Transverse colon (tissue), 4 donors: ENCODE measurements around the gene OGFR. TPM values are rescaled to one million over a fixed set of nuclear protein-coding genes. Genes with fewer than 3 reads are reported as not detected.

Source experiments
- DNase-seq: peaks from one replicate; pipeline ENCODE4 v3.0.0-alpha.2; 2019
- H3K27ac ChIP-seq, 4 donors: fragments of 200-600 bp; sonication (generic); 2 replicates each; pipeline ENCODE4 v1.5.1; 2016 to 2018; ENCODE audit warnings: inconsistent platforms in 4 of 4
- H3K27me3 ChIP-seq: fragments of 200-600 bp; sonication (generic); 2 replicates; pipeline ENCODE4 v1.5.1; 2017; ENCODE audit warnings: inconsistent platforms
- H3K36me3 ChIP-seq, 4 donors: fragments of 200-600 bp; sonication (generic); 2 replicates each; pipeline ENCODE4 v1.5.1; 2017 to 2019; ENCODE audit warnings: inconsistent platforms in 4 of 4
- H3K4me1 ChIP-seq, 4 donors: fragments of 200-600 bp; sonication (generic); 2 replicates each; pipeline ENCODE4 v1.5.1; 2017 to 2020; ENCODE audit warnings: inconsistent platforms in 4 of 4
- H3K4me3 ChIP-seq, 4 donors: fragments of 200-600 bp; sonication (generic); 1 replicate in 1 of 4; 2 replicates in 3 of 4; pipeline versions ENCODE4 v1.5.1 to v1.6.1; 2017 to 2019; ENCODE audit warnings: inconsistent platforms in 4 of 4
- H3K9me3 ChIP-seq, 2 donors: fragments of 200-600 bp; sonication (generic); 2 replicates each; pipeline ENCODE4 v1.5.1; 2017 to 2019; ENCODE audit warnings: inconsistent platforms in 2 of 2
- CTCF ChIP-seq, 5 experiments: fragments of 200-600 bp in 3 of 5; fragments of 450-650 bp in 2 of 5; sonication (generic) in 3 of 5; IDR thresholded peaks; 1 replicate in 2 of 5; 2 replicates in 3 of 5; pipeline ENCODE4 v1.5.1; 2016 to 2017; ENCODE audit warnings: antibody characterized with exemption in 5 of 5, inconsistent platforms in 3 of 5, mild to moderate bottlenecking in 2 of 5, moderate library complexity in 1 of 5
- EP300 ChIP-seq: sonication (generic); formaldehyde crosslinking; IDR thresholded peaks from one replicate; pipeline ENCODE4 v1.6.1; 2017; ENCODE audit warnings: antibody characterized with exemption, low read depth
- POLR2A ChIP-seq: fragments of 450-650 bp; IDR thresholded peaks from one replicate; pipeline ENCODE4 v1.6.1; 2016; ENCODE audit warnings: antibody characterized with exemption, mild to moderate bottlenecking, moderate library complexity
- POLR2AphosphoS5 ChIP-seq, 3 donors: sonication (generic); formaldehyde crosslinking; IDR thresholded peaks; one replicate each; pipeline ENCODE4 v1.6.1; 2016; ENCODE audit warnings: antibody characterized with exemption in 3 of 3
- WGBS, 2 donors: methylation state at CpG; one replicate each; pipeline ENCODE4 v1.1.5; 2018; ENCODE audit warnings: low coverage in 1 of 2; 5-methylcytosine and 5-hydroxymethylcytosine counted together
- in situ Hi-C, 4 donors: fragments of 200-750 bp; cut with MboI; loops; one replicate each; pipeline versions ENCODE4 v1.15.0 to v1.15.1; 2017; ENCODE audit warnings: low sequenced_read_pairs in 3 of 4, low pct_ligation_motif_present in 1 of 4, low pct_unique_long_range_greater_than_20kb in 1 of 4
- intact Hi-C: fragments of 100-400 bp; cut with DNase I; formaldehyde crosslinking; loops from one replicate; pipeline ENCODE4 v1.15.1; 2023; ENCODE audit warnings: low total_unique reads
- total RNA-seq, 4 donors: library from RNA; depleted of rRNA; stranded (reverse); fragments of >200 nt; gene quantifications; one replicate each; pipeline ENCODE4 v1.1.0, GENCODE V29; 2016

The OGFR gene
- total RNA-seq, 4 donors from 2014 or later = 55.2 to 137 (median 71.1) TPM

- peaks cover 13% of the 10 kb centered on the region for H3K27me3 ChIP-seq
- no peak for DNase-seq
- 87 to 92% methylated on average over 5 to 24 of the region's 24 CpGs for WGBS, 2 donors
- no peak overlapping the region for H3K27ac ChIP-seq
- H3K9me3 ChIP-seq = no peaks in the 10 kb centered on the region
- TF ChIP-seq EP300 = no peak
- TF ChIP-seq POLR2A = no peak
- TF ChIP-seq POLR2AphosphoS5 (IDR thresholded peaks at IDR 0.05) = no peak
- no peak for TF ChIP-seq CTCF (IDR thresholded peaks at IDR 0.05)
- intact Hi-C loops = no loop called here
- no peak overlapping the region for H3K4me3 ChIP-seq
- in situ Hi-C loops = no loop called here
- H3K4me1 ChIP-seq = peaks cover 20 to 45% (median 33%) of the 10 kb centered on the region in 4 donors
- H3K36me3 ChIP-seq = no peaks in the 10 kb centered on the region
Measured at GRCh38 chr20:62834967-62835730, 30.5 kb downstream of the OGFR start.

GRCh38 chr20:62835931-62836861 lies 31.6 kb downstream of the OGFR start:
- no peaks in the 10 kb centered on the region for H3K36me3 ChIP-seq
- no peak overlapping the region for H3K27ac ChIP-seq
- no peak overlapping the region for H3K4me3 ChIP-seq
- H3K4me1 ChIP-seq = peaks cover 17 to 39% (median 28%) of the 10 kb centered on the region in 4 donors
- no peaks in the 10 kb centered on the region for H3K9me3 ChIP-seq
- TF ChIP-seq CTCF (IDR thresholded peaks at IDR 0.05) (no peak), EP300 (no peak), POLR2AphosphoS5 (IDR thresholded peaks at IDR 0.05) (no peak), POLR2A (no peak)
- peaks cover 13% of the 10 kb centered on the region for H3K27me3 ChIP-seq
- DNase-seq = no peak
- 86 to 88% methylated on average over 10 to 47 of the region's 52 CpGs for WGBS, 2 donors
- intact Hi-C loops (no loop called here), in situ Hi-C loops (no loop called here)

DNA sequence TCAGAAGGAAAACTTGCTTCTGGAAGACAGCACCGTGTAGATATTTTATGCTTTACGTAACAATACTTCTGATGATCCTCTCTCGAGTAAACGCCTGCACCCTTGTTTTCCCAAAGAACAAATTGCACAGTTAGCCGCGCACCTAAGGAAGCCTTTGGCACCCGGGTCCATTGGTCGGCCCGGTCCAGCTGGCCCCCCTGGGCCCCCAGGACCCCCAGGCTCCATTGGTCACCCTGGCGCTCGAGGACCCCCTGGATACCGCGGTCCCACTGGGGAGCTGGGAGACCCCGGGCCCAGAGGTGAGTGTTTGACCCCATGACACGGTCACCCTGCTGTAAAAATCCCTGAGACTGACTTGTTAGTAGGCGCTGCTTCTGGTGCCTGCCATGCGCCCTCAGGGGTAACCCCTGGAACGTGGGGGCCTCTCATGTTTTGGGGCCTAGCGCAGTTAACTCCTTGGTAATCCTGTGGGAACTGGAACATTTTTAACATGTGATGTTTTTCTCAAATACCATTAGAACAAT lies 32.4 kb downstream of the OGFR start:
- Histone ChIP-seq H3K27ac (no peak overlapping the region), H3K9me3 (no peaks in the 10 kb centered on the region), H3K4me3 (no peak overlapping the region), H3K4me1 (peaks cover 9 to 32% (median 20%) of the 10 kb centered on the region in 4 donors), H3K27me3 (peaks cover 13% of the 10 kb centered on the region), H3K36me3 (no peaks in the 10 kb centered on the region)
- WGBS, 2 donors = 82 to 89% methylated on average over 4 to 15 of the region's 19 CpGs
- in situ Hi-C loops = no loop called here
- DNase-seq = no peak
- no peak for TF ChIP-seq CTCF (IDR thresholded peaks at IDR 0.05)
- intact Hi-C loops = no loop called here

DNA sequence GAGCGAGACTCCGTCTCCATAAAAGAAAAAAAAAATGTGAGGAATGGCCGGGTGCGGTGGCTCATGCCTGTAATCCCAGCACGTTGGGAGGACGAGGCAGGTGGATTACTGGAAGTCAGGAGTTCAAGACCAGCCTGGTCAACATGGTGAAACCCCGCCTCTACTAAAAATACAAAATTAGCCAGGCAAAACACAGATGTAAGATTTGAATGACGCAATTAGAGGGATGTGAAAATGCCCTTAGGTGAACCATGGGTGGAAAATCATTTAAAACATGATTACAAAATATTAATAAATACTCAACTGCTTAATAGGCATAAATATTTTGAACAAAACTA lies 33.1 kb downstream of the OGFR start:
- no peaks in the 10 kb centered on the region for H3K36me3 ChIP-seq
- in situ Hi-C loops (no loop called here), intact Hi-C loops (no loop called here)
- peak overlapping the region; percentile 69 to 80 (median 78) for H3K27ac ChIP-seq
- peaks cover 1 to 25% (median 13%) of the 10 kb centered on the region in 4 donors for H3K4me1 ChIP-seq
- WGBS, 2 donors = 33 to 51% methylated on average over 8 of the region's 8 CpGs
- no peaks in the 10 kb centered on the region for H3K9me3 ChIP-seq
- no peak overlapping the region for H3K4me3 ChIP-seq
- no peak for DNase-seq
- H3K27me3 ChIP-seq = peaks cover 13% of the 10 kb centered on the region
- no peak for TF ChIP-seq POLR2AphosphoS5 (IDR thresholded peaks at IDR 0.05)
- TF ChIP-seq POLR2A = no peak
